Measurements from ENCODE around the gene LRRC66. TPM values are rescaled to one million over a fixed set of nuclear protein-coding genes. Genes with fewer than 3 reads are reported as not detected.
A peak's percentile ranks its signal among the peaks of the same experiment; 100 is the strongest.

Gene LRRC66
- total RNA-seq, 1 donor from 2014 or later: 1.1 TPM

GRCh38 chr4:52054254-52054653 lies 34.1 kb upstream of the LRRC66 start:
- H3K36me3 Mint-ChIP-seq: peaks cover 5% of the 10 kb centered on the region
- TF ChIP-seq CTCF (conservative IDR thresholded peaks at IDR 0.05): no peak
- no peak for DNase-seq (ENCODE audit: extremely low spot score, unreplicated experiment)
- no peak overlapping the region for H3K27ac Mint-ChIP-seq
- no peaks in the 10 kb centered on the region for H3K9me3 Mint-ChIP-seq
- peaks cover 14% of the 10 kb centered on the region for H3K27me3 Mint-ChIP-seq
- peaks cover 20% of the 10 kb centered on the region for H3K4me1 Mint-ChIP-seq (ENCODE audit: unreplicated experiment)
- no peak overlapping the region for H3K4me3 Mint-ChIP-seq

- H3K4me1 Mint-ChIP-seq (ENCODE audit: unreplicated experiment): peaks cover 20% of the 10 kb centered on the region
- DNase-seq (ENCODE audit: extremely low spot score, unreplicated experiment): no peak
- no peak for TF ChIP-seq CTCF (conservative IDR thresholded peaks at IDR 0.05)
- H3K36me3 Mint-ChIP-seq: peaks cover 5% of the 10 kb centered on the region
- peaks cover 20% of the 10 kb centered on the region for H3K27me3 Mint-ChIP-seq
- H3K27ac Mint-ChIP-seq: peak overlapping the region; percentile 97
- H3K4me3 Mint-ChIP-seq: peak overlapping the region; percentile 95
- no peaks in the 10 kb centered on the region for H3K9me3 Mint-ChIP-seq
Measured at GRCh38 chr4:52052475-52052780, 32.3 kb upstream of the LRRC66 start.

- peak overlapping the region; percentile 97 for H3K27ac Mint-ChIP-seq
- H3K4me1 Mint-ChIP-seq (ENCODE audit: unreplicated experiment): peaks cover 20% of the 10 kb centered on the region
- peak; percentile 83 for DNase-seq (ENCODE audit: extremely low spot score, unreplicated experiment)
- peaks cover 20% of the 10 kb centered on the region for H3K27me3 Mint-ChIP-seq
- no peaks in the 10 kb centered on the region for H3K9me3 Mint-ChIP-seq
- peak overlapping the region; percentile 95 for H3K4me3 Mint-ChIP-seq
- no peak for TF ChIP-seq CTCF (conservative IDR thresholded peaks at IDR 0.05)
- H3K36me3 Mint-ChIP-seq: peaks cover 5% of the 10 kb centered on the region
Measured at GRCh38 chr4:52051615-52052474, 31.7 kb upstream of the LRRC66 start.

GRCh38 chr4:52051213-52051614 lies 31.1 kb upstream of the LRRC66 start, which contains the start of gene SPATA18:
SPATA18 (plus strand) TSS chr4:52051304; CDS start chr4:52051705, 401 bp downstream.
- H3K27me3 Mint-ChIP-seq: peaks cover 20% of the 10 kb centered on the region
- H3K4me1 Mint-ChIP-seq (ENCODE audit: unreplicated experiment): peaks cover 20% of the 10 kb centered on the region
- H3K36me3 Mint-ChIP-seq: peaks cover 5% of the 10 kb centered on the region
- peak within 1 kb of the TSS; percentile 95 for H3K4me3 Mint-ChIP-seq
- no peak for TF ChIP-seq CTCF (conservative IDR thresholded peaks at IDR 0.05)
- H3K27ac Mint-ChIP-seq: peak within 1 kb of the TSS; percentile 97
- H3K9me3 Mint-ChIP-seq: no peaks in the 10 kb centered on the region
- no peak for DNase-seq (ENCODE audit: extremely low spot score, unreplicated experiment)

GRCh38 chr4:52049266-52049665 lies 29.1 kb upstream of the LRRC66 start:
- Mint-ChIP-seq H3K9me3 (no peaks in the 10 kb centered on the region), H3K27me3 (peaks cover 20% of the 10 kb centered on the region), H3K27ac (no peak overlapping the region), H3K4me3 (no peak overlapping the region), H3K36me3 (peaks cover 5% of the 10 kb centered on the region), H3K4me1 (ENCODE audit: unreplicated experiment) (peaks cover 20% of the 10 kb centered on the region)
- DNase-seq (ENCODE audit: extremely low spot score, unreplicated experiment): no peak
- no peak for TF ChIP-seq CTCF (conservative IDR thresholded peaks at IDR 0.05)

All from type B pancreatic cell (in vitro differentiated cells).